Natural killer cell (primary cell): ENCODE results near the gene TRAPPC8. TPM values are rescaled to one million over a fixed set of nuclear protein-coding genes. Genes with fewer than 3 reads are reported as not detected.
"Not testable (repeated sequence)": the region's sequence is repeated elsewhere in the genome, so short reads cannot be mapped to it uniquely, and the experiment has no call there.

Source experiments
- ATAC-seq, 3 donors: fragments of 150-1000 bp in 2 of 3; fragments of 200-7000 bp in 1 of 3; cut with Tn5 transposase; 1 replicate in 1 of 3; 2 replicates in 2 of 3; pipeline ENCODE4 v1.10.0; 2021; ENCODE audit warnings: mild to moderate bottlenecking in 2 of 3, moderate library complexity in 2 of 3
- DNase-seq, 2 donors: peaks; one replicate each; pipeline versions ENCODE4 v3.0.0 to v3.0.0-alpha.2; 2013 to 2021; ENCODE audit warnings: mixed read lengths in 1 of 2
- H3K27ac ChIP-seq: one replicate; pipeline ENCODE4 v1.5.1; 2013; ENCODE audit warnings: mild to moderate bottlenecking, low read length
- H3K27me3 ChIP-seq: one replicate; pipeline ENCODE4 v1.6.1; 2013; ENCODE audit warnings: low read length; ENCODE audit not compliant: control insufficient read depth, insufficient read depth
- H3K36me3 ChIP-seq: one replicate; pipeline ENCODE4 v1.6.1; 2013; ENCODE audit warnings: low read length; ENCODE audit not compliant: control insufficient read depth, insufficient read depth
- H3K4me1 ChIP-seq: one replicate; pipeline ENCODE4 v1.6.1; 2013; ENCODE audit warnings: low read length; ENCODE audit not compliant: control insufficient read depth, insufficient read depth
- H3K4me3 ChIP-seq: one replicate; pipeline ENCODE4 v1.5.1; 2013; ENCODE audit warnings: low read length
- H3K9me3 ChIP-seq: one replicate; pipeline ENCODE4 v1.6.1; 2013; ENCODE audit warnings: low read length; ENCODE audit not compliant: control insufficient read depth, insufficient read depth
- H3K27ac Mint-ChIP-seq, 2 donors: one replicate each; pipeline ENCODE4 v1.8.0; 2022; ENCODE audit warnings: mild to moderate bottlenecking in 2 of 2, mixed read lengths in 2 of 2, moderate library complexity in 1 of 2
- H3K27me3 Mint-ChIP-seq, 2 donors: one replicate each; pipeline ENCODE4 v1.8.0; 2022; ENCODE audit warnings: low read depth in 2 of 2, mixed read lengths in 2 of 2
- H3K36me3 Mint-ChIP-seq: one replicate; pipeline ENCODE4 v1.8.0; 2022; ENCODE audit warnings: mixed read lengths
- H3K4me1 Mint-ChIP-seq, 2 donors: one replicate each; pipeline ENCODE4 v1.8.0; 2022; ENCODE audit warnings: mixed read lengths in 2 of 2
- H3K4me3 Mint-ChIP-seq: one replicate; pipeline ENCODE4 v1.8.0; 2022; ENCODE audit warnings: mild to moderate bottlenecking, moderate library complexity, mixed read lengths
- H3K9me3 Mint-ChIP-seq, 2 donors: one replicate each; pipeline ENCODE4 v1.8.0; 2022; ENCODE audit warnings: mixed read lengths in 2 of 2
- WGBS: methylation state at CpG from one replicate; pipeline ENCODE4 v1.1.7; 2013; ENCODE audit warnings: missing lambda C conversion rate; ENCODE audit not compliant: insufficient coverage; 5-methylcytosine and 5-hydroxymethylcytosine counted together
- intact Hi-C: fragments of 100-400 bp; cut with micrococcal nuclease; formaldehyde crosslinking; loops from one replicate; pipeline ENCODE4 v1.14.2; 2022
- total RNA-seq, 4 donors: library from RNA; stranded (reverse); fragments of 120-200 nt in 1 of 4; gene quantifications; one replicate each; pipeline versions ENCODE4 v1.2.3 to v1.2.4, GENCODE V29; 2013 to 2022
- TF ChIP-seq, protein P1 (sequence below): fragments of 200-600 bp; IDR thresholded peaks from one replicate; pipeline ENCODE4 v1.8.0; 2022; ENCODE audit warnings: antibody characterized with exemption

The TRAPPC8 gene
- total RNA-seq, 3 donors from 2014 or later (not counting 1 experiment from before 2014, with no cell fraction given) = 38.5 to 51.2 (median 41.4) TPM

- intact Hi-C loops = no loop called here
- no peaks in the 10 kb centered on the region for H3K9me3 Mint-ChIP-seq
- Histone ChIP-seq H3K27me3 (no peaks in the 10 kb centered on the region), H3K4me1 (no peaks in the 10 kb centered on the region), H3K27ac (no peak overlapping the region), H3K4me3 (no peak overlapping the region), H3K36me3 (peaks cover 29% of the 10 kb centered on the region), H3K9me3 (no peaks in the 10 kb centered on the region)
- H3K4me1 Mint-ChIP-seq = peaks cover 0 to 5% of the 10 kb centered on the region in 2 donors
- no peak overlapping the region for H3K27ac Mint-ChIP-seq
- H3K4me3 Mint-ChIP-seq = no peak overlapping the region
- no peak for DNase-seq
- TF ChIP-seq, protein P1, sequence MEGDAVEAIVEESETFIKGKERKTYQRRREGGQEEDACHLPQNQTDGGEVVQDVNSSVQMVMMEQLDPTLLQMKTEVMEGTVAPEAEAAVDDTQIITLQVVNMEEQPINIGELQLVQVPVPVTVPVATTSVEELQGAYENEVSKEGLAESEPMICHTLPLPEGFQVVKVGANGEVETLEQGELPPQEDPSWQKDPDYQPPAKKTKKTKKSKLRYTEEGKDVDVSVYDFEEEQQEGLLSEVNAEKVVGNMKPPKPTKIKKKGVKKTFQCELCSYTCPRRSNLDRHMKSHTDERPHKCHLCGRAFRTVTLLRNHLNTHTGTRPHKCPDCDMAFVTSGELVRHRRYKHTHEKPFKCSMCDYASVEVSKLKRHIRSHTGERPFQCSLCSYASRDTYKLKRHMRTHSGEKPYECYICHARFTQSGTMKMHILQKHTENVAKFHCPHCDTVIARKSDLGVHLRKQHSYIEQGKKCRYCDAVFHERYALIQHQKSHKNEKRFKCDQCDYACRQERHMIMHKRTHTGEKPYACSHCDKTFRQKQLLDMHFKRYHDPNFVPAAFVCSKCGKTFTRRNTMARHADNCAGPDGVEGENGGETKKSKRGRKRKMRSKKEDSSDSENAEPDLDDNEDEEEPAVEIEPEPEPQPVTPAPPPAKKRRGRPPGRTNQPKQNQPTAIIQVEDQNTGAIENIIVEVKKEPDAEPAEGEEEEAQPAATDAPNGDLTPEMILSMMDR = no peak
- no peak for ATAC-seq
- no peaks in the 10 kb centered on the region for H3K36me3 Mint-ChIP-seq
- WGBS = 100% methylated on average over 3 of the region's 3 CpGs
- H3K27me3 Mint-ChIP-seq = no peaks in the 10 kb centered on the region
These were observed 112.2 kb downstream of the TRAPPC8 start for GRCh38 chr18:31830686-31831085.

DNA sequence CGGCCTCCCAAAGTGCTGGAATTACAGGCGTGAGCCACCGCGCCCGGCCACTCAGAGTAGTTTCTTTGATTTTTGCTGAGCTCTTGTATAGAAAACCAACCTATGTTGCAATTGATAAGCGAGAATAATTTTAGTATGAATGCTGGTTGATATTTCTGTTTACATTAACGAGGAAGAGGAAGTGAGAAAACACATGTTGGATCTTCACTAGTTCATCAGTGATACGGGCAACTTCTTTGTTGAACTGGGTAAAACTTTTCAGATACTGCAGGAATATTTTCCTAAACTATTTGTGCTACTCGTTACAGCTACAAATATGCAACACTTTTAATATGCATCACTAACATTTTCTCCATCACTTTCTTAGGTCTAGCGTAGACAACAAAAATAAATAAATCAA is 114.3 kb downstream of the TRAPPC8 start:
- no peak for ATAC-seq
- TF ChIP-seq, protein P1 = no peak

GRCh38 chr18:31826673-31827325 is 116.1 kb downstream of the TRAPPC8 start:
- intact Hi-C loops, H3K4me3 Mint-ChIP-seq, DNase-seq, H3K36me3 Mint-ChIP-seq, H3K4me1 ChIP-seq, H3K27me3 Mint-ChIP-seq, H3K27me3 ChIP-seq, H3K4me1 Mint-ChIP-seq, ATAC-seq, H3K9me3 Mint-ChIP-seq, H3K27ac ChIP-seq, H3K4me3 ChIP-seq, H3K9me3 ChIP-seq: not testable (repeated sequence)
- 98% methylated on average over 10 of the region's 10 CpGs for WGBS
- H3K27ac Mint-ChIP-seq = peak overlapping the region in 1 of 2 donors; percentile 65
- H3K36me3 ChIP-seq = peaks cover 20% of the 10 kb centered on the region

More for the DNA sequence above, 114.3 kb downstream of the TRAPPC8 start:
- WGBS = 95% methylated on average over 10 of the region's 10 CpGs
- Histone ChIP-seq H3K4me1 (no peaks in the 10 kb centered on the region), H3K4me3 (no peak overlapping the region), H3K9me3 (no peaks in the 10 kb centered on the region), H3K27me3 (no peaks in the 10 kb centered on the region), H3K36me3 (peaks cover 25% of the 10 kb centered on the region), H3K27ac (no peak overlapping the region)
- no peaks in the 10 kb centered on the region for H3K27me3 Mint-ChIP-seq
- DNase-seq = no peak
- H3K9me3 Mint-ChIP-seq = no peaks in the 10 kb centered on the region
- intact Hi-C loops = no loop called here
- H3K27ac Mint-ChIP-seq = no peak overlapping the region
- H3K4me3 Mint-ChIP-seq = no peak overlapping the region
- H3K4me1 Mint-ChIP-seq = peaks cover 0 to 9% of the 10 kb centered on the region in 2 donors
- H3K36me3 Mint-ChIP-seq = no peaks in the 10 kb centered on the region

DNA sequence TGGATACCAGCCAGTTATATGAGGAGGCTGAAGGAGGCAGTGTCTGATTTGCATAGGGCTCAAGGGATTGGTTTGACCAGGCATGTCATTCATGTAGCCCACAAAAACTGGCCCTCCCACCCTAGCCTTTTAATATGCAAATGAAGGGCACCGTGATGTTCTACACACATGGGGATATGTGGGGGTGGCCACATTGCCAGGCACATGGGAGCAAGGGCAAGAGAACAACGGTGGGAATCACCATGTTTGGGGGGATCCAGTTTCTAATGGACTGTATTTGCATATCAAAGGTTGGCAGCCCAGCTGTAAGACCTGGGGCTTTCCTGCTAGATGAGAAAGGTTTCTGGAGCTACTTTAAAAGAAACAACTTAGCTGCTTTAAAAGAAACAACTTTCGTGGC is 117.2 kb downstream of the TRAPPC8 start:
- H3K4me1 ChIP-seq = no peaks in the 10 kb centered on the region

More for the DNA sequence above, 117.2 kb downstream of the TRAPPC8 start:
- Histone ChIP-seq H3K9me3 (no peaks in the 10 kb centered on the region), H3K4me3 (no peak overlapping the region), H3K27me3 (no peaks in the 10 kb centered on the region), H3K27ac (no peak overlapping the region), H3K36me3 (peaks cover 13% of the 10 kb centered on the region)
- Mint-ChIP-seq H3K4me3 (no peak overlapping the region), H3K36me3 (no peaks in the 10 kb centered on the region), H3K4me1 (peaks cover 0 to 4% of the 10 kb centered on the region in 2 donors), H3K27ac (no peak overlapping the region), H3K9me3 (no peaks in the 10 kb centered on the region), H3K27me3 (no peaks in the 10 kb centered on the region)
- intact Hi-C loops = no loop called here
- 62% methylated on average over 3 of the region's 3 CpGs for WGBS
- TF ChIP-seq, protein P1 = no peak
- no peak for ATAC-seq
- DNase-seq = no peak
